GM12878 (cell line): ENCODE measurements around the gene DPEP1. TPM values are rescaled to one million over a fixed set of nuclear protein-coding genes. Genes with fewer than 3 reads are reported as not detected.

Source experiments
- ATAC-seq: fragments of 200-7000 bp; cut with Tn5 transposase; 3 replicates; pipeline ENCODE4 v1.9.1; 2020; ENCODE audit warnings: mild to moderate bottlenecking, moderate library complexity
- BruUV-seq: library from RNA; stranded (reverse); fragments of 400-500 nt; replicated peaks from 2 replicates; lab custom pipeline; 2021; lab: Mats Ljungman, UMichigan
- CTCF ChIA-PET: fragments of 300-600 bp; sonication (Branson Sonifier 250); formaldehyde crosslinking; extraction: SDS; loops from one replicate; lab custom pipeline; 2021; ENCODE audit warnings: inconsistent platforms; lab: Yijun Ruan, JAX
- POLR2A ChIA-PET: fragments of 350-600 bp; formaldehyde crosslinking; extraction: SDS; loops from one replicate; lab custom pipeline; 2021; ENCODE audit warnings: inconsistent platforms; lab: Charles Lee
- RAD21 ChIA-PET: fragments of 300-600 bp; sonication (Branson Sonifier 250); formaldehyde crosslinking; loops from one replicate; lab custom pipeline; 2023; ENCODE audit warnings: antibody characterized with exemption; ENCODE audit not compliant: unreplicated experiment; lab: Charles Lee
- SMC1A ChIA-PET: fragments of 300-600 bp; sonication (Branson Sonifier 250); formaldehyde crosslinking; loops from one replicate; lab custom pipeline; 2023; ENCODE audit not compliant: unreplicated experiment, uncharacterized antibody; lab: Charles Lee
- DNase-seq: peaks from one replicate; pipeline ENCODE4 v3.0.0-alpha.2; 2011; ENCODE audit warnings: low read depth, low spot score
- FAIRE-seq: peaks from 3 replicates; lab custom pipeline; 2011; peaks lifted over from hg19 to GRCh38; lab: Jason Lieb, UNC
- H2AFZ ChIP-seq: 2 replicates; pipeline ENCODE4 v1.6.0; 2011; ENCODE audit warnings: low read depth, low read length, control low read depth; ENCODE audit not compliant: control insufficient read depth
- H3K27ac ChIP-seq: 2 replicates; pipeline ENCODE4 v1.5.1; 2011; ENCODE audit warnings: control low read depth; ENCODE audit not compliant: control insufficient read depth, insufficient read depth
- H3K27me3 ChIP-seq, 2 experiments: replicated peaks in 1 of 2; 2 replicates each; pipeline versions ENCODE4 v1.6.0 to v1.6.1; 2011; ENCODE audit warnings: low read length in 1 of 2; ENCODE audit not compliant: control insufficient read depth in 2 of 2, insufficient read depth in 2 of 2
- H3K36me3 ChIP-seq, 2 experiments: 2 replicates each; pipeline ENCODE4 v1.5.1; 2011; ENCODE audit warnings: low read length in 1 of 2; ENCODE audit not compliant: control insufficient read depth in 2 of 2, insufficient read depth in 2 of 2
- H3K4me1 ChIP-seq: 2 replicates; pipeline ENCODE4 v1.6.1; 2011; ENCODE audit warnings: mild to moderate bottlenecking, low read length, moderate library complexity, mixed read lengths; ENCODE audit not compliant: control insufficient read depth, insufficient read depth
- H3K4me2 ChIP-seq: 2 replicates; pipeline ENCODE4 v1.6.0; 2011; ENCODE audit warnings: control low read depth; ENCODE audit not compliant: control insufficient read depth, insufficient read depth
- H3K4me3 ChIP-seq: fragments of 200-600 bp; sonication (generic); 2 replicates; pipeline ENCODE4 v1.5.1; 2016
- H3K79me2 ChIP-seq: 2 replicates; pipeline ENCODE4 v1.6.0; 2011; ENCODE audit warnings: low read length; ENCODE audit not compliant: control insufficient read depth, insufficient read depth
- H3K9ac ChIP-seq: 2 replicates; pipeline ENCODE4 v1.8.0; 2011; ENCODE audit warnings: low read length, control low read depth, mixed read lengths; ENCODE audit not compliant: control insufficient read depth, insufficient read depth
- H3K9me3 ChIP-seq: replicated peaks from 3 replicates; pipeline ENCODE4 v1.5.1; 2011; ENCODE audit warnings: mild to moderate bottlenecking, low read length; ENCODE audit not compliant: control insufficient read depth, insufficient read depth
- H4K20me1 ChIP-seq: 2 replicates; pipeline ENCODE4 v1.6.0; 2011; ENCODE audit not compliant: control insufficient read depth, insufficient read depth
- ATF7 ChIP-seq: fragments of 450-650 bp; IDR thresholded peaks from 2 replicates; pipeline ENCODE4 v1.6.1; 2016; ENCODE audit warnings: low read depth, mild to moderate bottlenecking
- BACH1 ChIP-seq: fragments of 450-650 bp; IDR thresholded peaks from 2 replicates; pipeline ENCODE4 v1.6.1; 2017; ENCODE audit warnings: mild to moderate bottlenecking, borderline replicate concordance
- NR2C2 ChIP-seq: IDR thresholded peaks from 2 replicates; pipeline ENCODE4 v1.6.1; 2011; ENCODE audit warnings: borderline replicate concordance, low read depth; ENCODE audit not compliant: control insufficient read depth, insufficient read length
- SMC3 ChIP-seq: IDR thresholded peaks from 2 replicates; pipeline ENCODE4 v1.6.1; 2011; ENCODE audit warnings: low read length, improper control_type of control experiment, borderline replicate concordance
- SPI1 ChIP-seq: IDR thresholded peaks from 2 replicates; pipeline ENCODE4 v1.6.1; 2011; ENCODE audit warnings: low read depth, mild to moderate bottlenecking, low read length, moderate library complexity, borderline replicate concordance; ENCODE audit not compliant: insufficient read depth
- WGBS: methylation state at CpG from one replicate; pipeline ENCODE4 v1.1.6; 2016; ENCODE audit warnings: low lambda C conversion rate; ENCODE audit not compliant: insufficient replicate concordance, insufficient coverage; ENCODE audit errors: missing lambda C conversion rate; 5-methylcytosine and 5-hydroxymethylcytosine counted together
- in situ Hi-C: fragments of 300-500 bp; cut with MboI; formaldehyde crosslinking; loops from 9 replicates; pipeline ENCODE4 v1.14.3; 2018; ENCODE audit warnings: mixed read lengths
- intact Hi-C: fragments of 100-400 bp; cut with micrococcal nuclease; formaldehyde crosslinking; loops from one replicate; pipeline ENCODE4 v1.14.2; 2022; ENCODE audit not compliant: unreplicated experiment
- polyA plus RNA-seq, 11 experiments: library from polyadenylated mRNA; depleted of rRNA in 4 of 11; unstranded in 6 of 11; stranded (reverse) in 5 of 11; fragments of >200 nt; fragmentation: Nextera tagmentation in 4 of 11; fragmentation: Illumina TruSeq in 1 of 11; extraction: Ambion mirVana in 4 of 11; extraction: Trizol in 1 of 11; gene quantifications; 1 replicate in 1 of 11; 2 replicates in 10 of 11; pipeline versions ENCODE4 v1.2.1 to v1.2.3, GENCODE V29; 2011 to 2016; ENCODE audit warnings: inconsistent platforms in 2 of 11, missing spikeins in 2 of 11, low read depth in 1 of 11
- total RNA-seq, 4 experiments: library from RNA; depleted of rRNA in 3 of 4; stranded (reverse); fragments of >200 nt in 3 of 4; fragmentation: Illumina TruSeq in 1 of 4; extraction: Trizol in 1 of 4; gene quantifications; 2 replicates each; pipeline versions ENCODE4 v1.2.1 to v1.2.3, GENCODE V29; 2013 to 2021
- TF ChIP-seq, protein P1 (sequence below): IDR thresholded peaks from 2 replicates; pipeline ENCODE4 v1.6.1; 2011; ENCODE audit warnings: low read depth, low read length, improper control_type of control experiment, borderline replicate concordance
- TF ChIP-seq, protein P2 (sequence below): fragments of 450-650 bp; formaldehyde crosslinking; IDR thresholded peaks from 2 replicates; pipeline ENCODE4 v1.5.0; 2022; ENCODE audit warnings: mild to moderate bottlenecking, missing genetic modification characterization

Gene DPEP1
- total and polyA plus RNA-seq, 10 of the 15 experiments (the other 5 are each of a cell fraction or from before 2014, with no cell fraction given), result not detected

DNA sequence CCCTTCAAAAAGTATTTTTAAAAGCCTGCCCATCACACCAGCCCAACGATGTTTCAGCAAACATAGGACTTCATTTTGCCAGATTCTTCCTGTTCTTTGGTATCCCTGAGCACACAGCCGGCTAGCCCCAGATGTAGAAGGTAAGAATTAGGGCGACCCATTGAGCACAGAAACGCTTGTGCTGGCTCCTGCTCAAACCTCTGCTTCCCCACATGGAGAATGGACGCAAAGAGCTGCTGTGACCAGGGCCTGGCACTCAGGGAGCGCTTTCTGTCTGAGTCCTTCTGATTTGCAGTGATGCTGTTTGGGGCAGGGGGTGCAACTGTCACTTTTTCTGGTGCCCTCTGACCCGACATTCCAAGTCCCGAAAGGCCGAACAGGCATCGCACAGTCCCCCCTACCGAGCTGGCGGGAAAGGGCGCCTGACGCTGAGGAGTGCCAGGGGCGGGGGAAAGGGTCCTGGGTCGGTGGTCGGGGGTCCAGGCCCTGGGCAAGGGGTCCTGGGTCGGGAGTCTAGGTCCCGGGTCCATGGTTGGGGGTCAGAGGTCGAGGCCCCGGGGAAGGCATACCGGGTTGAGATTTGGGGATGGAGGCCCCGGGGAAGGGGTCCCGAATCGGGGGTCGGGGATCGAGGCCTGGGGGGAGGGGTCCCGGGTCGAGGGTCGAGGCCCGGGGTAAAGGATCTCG, 43.1 kb downstream of the DPEP1 start:
- Histone ChIP-seq H3K9me3 (no peaks in the 10 kb centered on the region), H3K36me3 (peaks cover 2 to 4% of the 10 kb centered on the region in 2 experiments; a peak in 3 of 4 replicates), H3K4me3 (peak overlapping the region; percentile 97), H3K27ac (peak overlapping the region; percentile 88), H3K79me2 (peaks cover 47% of the 10 kb centered on the region), H2AFZ (no peak overlapping the region), H4K20me1 (no peaks in the 10 kb centered on the region), H3K4me2 (peak overlapping the region; percentile 96), H3K9ac (peak overlapping the region; percentile 96), H3K4me1 (peaks cover 14% of the 10 kb centered on the region), H3K27me3 (no peaks in the 10 kb centered on the region)
- FAIRE-seq, result no peak
- POLR2A ChIA-PET, result interaction anchor here (0.6 to 1.6 kb wide), 6 partner anchors 30 to 1086 kb away, joined by 3 to 7 read pairs (median 5); partner anchors contain the start of genes CDK10 and ZC3H18
- intact Hi-C loops, result no loop called here
- 42% methylated on average over 21 of the region's 32 CpGs for WGBS
- DNase-seq, result no peak
- in situ Hi-C loops, result no loop called here
- RAD21 ChIA-PET, result interaction anchor here (0.6 kb wide), 1 partner anchor 43 kb away, joined by 4 read pairs; no protein-coding TSS in a partner anchor
- ATAC-seq, result no peak
- TF ChIP-seq, protein P1, sequence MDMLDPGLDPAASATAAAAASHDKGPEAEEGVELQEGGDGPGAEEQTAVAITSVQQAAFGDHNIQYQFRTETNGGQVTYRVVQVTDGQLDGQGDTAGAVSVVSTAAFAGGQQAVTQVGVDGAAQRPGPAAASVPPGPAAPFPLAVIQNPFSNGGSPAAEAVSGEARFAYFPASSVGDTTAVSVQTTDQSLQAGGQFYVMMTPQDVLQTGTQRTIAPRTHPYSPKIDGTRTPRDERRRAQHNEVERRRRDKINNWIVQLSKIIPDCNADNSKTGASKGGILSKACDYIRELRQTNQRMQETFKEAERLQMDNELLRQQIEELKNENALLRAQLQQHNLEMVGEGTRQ, result no peak
- TF ChIP-seq NR2C2 (no peak), ATF7 (no peak), SPI1 (no peak), SMC3 (no peak), BACH1 (no peak)
- TF ChIP-seq, protein P2, sequence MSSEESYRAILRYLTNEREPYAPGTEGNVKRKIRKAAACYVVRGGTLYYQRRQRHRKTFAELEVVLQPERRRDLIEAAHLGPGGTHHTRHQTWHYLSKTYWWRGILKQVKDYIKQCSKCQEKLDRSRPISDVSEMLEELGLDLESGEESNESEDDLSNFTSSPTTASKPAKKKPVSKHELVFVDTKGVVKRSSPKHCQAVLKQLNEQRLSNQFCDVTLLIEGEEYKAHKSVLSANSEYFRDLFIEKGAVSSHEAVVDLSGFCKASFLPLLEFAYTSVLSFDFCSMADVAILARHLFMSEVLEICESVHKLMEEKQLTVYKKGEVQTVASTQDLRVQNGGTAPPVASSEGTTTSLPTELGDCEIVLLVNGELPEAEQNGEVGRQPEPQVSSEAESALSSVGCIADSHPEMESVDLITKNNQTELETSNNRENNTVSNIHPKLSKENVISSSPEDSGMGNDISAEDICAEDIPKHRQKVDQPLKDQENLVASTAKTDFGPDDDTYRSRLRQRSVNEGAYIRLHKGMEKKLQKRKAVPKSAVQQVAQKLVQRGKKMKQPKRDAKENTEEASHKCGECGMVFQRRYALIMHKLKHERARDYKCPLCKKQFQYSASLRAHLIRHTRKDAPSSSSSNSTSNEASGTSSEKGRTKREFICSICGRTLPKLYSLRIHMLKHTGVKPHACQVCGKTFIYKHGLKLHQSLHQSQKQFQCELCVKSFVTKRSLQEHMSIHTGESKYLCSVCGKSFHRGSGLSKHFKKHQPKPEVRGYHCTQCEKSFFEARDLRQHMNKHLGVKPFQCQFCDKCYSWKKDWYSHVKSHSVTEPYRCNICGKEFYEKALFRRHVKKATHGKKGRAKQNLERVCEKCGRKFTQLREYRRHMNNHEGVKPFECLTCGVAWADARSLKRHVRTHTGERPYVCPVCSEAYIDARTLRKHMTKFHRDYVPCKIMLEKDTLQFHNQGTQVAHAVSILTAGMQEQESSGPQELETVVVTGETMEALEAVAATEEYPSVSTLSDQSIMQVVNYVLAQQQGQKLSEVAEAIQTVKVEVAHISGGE (CRISPR knock-in tag), result no peak
- SMC1A ChIA-PET, result interaction anchor here (2.4 kb wide), 1 partner anchor 30 kb away, joined by 6 read pairs; the partner anchor contains the start of gene CDK10
- BruUV-seq, result no TSS peak
- CTCF ChIA-PET, result interaction anchor here (2.9 kb wide), 1 partner anchor 43 kb away, joined by 9 read pairs; no protein-coding TSS in a partner anchor
